WTC11 (cell line): ENCODE data around the gene RAB26. TPM values are rescaled to one million over a fixed set of nuclear protein-coding genes. Genes with fewer than 3 reads are reported as not detected.

Experiments used
- microRNA-seq: library from miRNA; unstranded; fragments of <30 nt; microRNA quantifications from one replicate; pipeline ENCODE4 v1.2.0, GENCODE V29; 2022; ENCODE audit warnings: borderline number of aligned reads
- total RNA-seq: library from RNA; stranded (reverse); gene quantifications from 3 replicates; pipeline ENCODE4 v1.2.3, GENCODE V29; 2021

The RAB26 gene
- total RNA-seq, 1 experiment from 2014 or later: 7.3 TPM

Small RNA genes lying within 50 kb of the gene (microRNA-seq; reads per million reads assigned to microRNA genes)
- gene MIR3180-5 (not detected), gene MIR4516 (not detected), gene MIR6511B1 (not detected)

Other genes with a start within 250 kb of the RAB26 start
- 0.41 to 1.0 TPM (median 0.50 TPM) in 3 replicates for gene HS3ST6, start 230.2 kb upstream of the RAB26 start, total RNA-seq
- 26.4 to 29.8 TPM (median 28.3 TPM) in 3 replicates for gene MSRB1, start 205.4 kb upstream of the RAB26 start, total RNA-seq
- 0.77 to 1.1 TPM (median 0.96 TPM) in 3 replicates for gene RPL3L, start 193.9 kb upstream of the RAB26 start, total RNA-seq
- 200 to 228 TPM (median 205 TPM) in 3 replicates for gene NDUFB10, start 189.1 kb upstream of the RAB26 start, total RNA-seq
- 4,395 to 4,767 TPM (median 4,632 TPM) in 3 replicates for gene RPS2, start 183.8 kb upstream of the RAB26 start, total RNA-seq
- gene RNF151, start 181.8 kb upstream of the RAB26 start, total RNA-seq: 0.31 TPM in 1 of 3 replicates, not detected in the others
- 67.6 to 73.4 TPM (median 71.3 TPM) in 3 replicates for gene TBL3, start 176.6 kb upstream of the RAB26 start, total RNA-seq
- 5.7 to 7.7 TPM (median 6.9 TPM) in 3 replicates for gene NOXO1, start 167.2 kb upstream of the RAB26 start, total RNA-seq
- gene GFER, start 164.4 kb upstream of the RAB26 start, total RNA-seq: 56.0 to 58.5 TPM (median 57.0 TPM) in 3 replicates
- gene SYNGR3, start 158.7 kb upstream of the RAB26 start, total RNA-seq: 41.5 to 53.5 TPM (median 51.2 TPM) in 3 replicates
- gene ZNF598, start 138.8 kb upstream of the RAB26 start, total RNA-seq: 53.9 to 66.4 TPM (median 55.5 TPM) in 3 replicates
- 15.2 to 28.6 TPM (median 22.0 TPM) in 3 replicates for gene NPW, start 128.8 kb upstream of the RAB26 start, total RNA-seq
- 23.3 to 31.1 TPM (median 28.0 TPM) in 3 replicates for gene NHERF2, start 121.7 kb upstream of the RAB26 start, total RNA-seq
- 90.5 to 93.4 TPM (median 93.3 TPM) in 3 replicates for gene NTHL1, start 100.8 kb upstream of the RAB26 start, total RNA-seq
- gene TSC2, start 100.6 kb upstream of the RAB26 start, total RNA-seq: 103 to 134 TPM (median 117 TPM) in 3 replicates
- 96.8 to 102 TPM (median 98.9 TPM) in 3 replicates for gene PKD1, start 12.7 kb upstream of the RAB26 start, total RNA-seq
- 148 to 159 TPM (median 152 TPM) in 3 replicates for gene TRAF7, start 7.2 kb downstream of the RAB26 start, total RNA-seq
- gene CASKIN1, start 48.0 kb downstream of the RAB26 start, total RNA-seq: 9.4 to 15.7 TPM (median 11.3 TPM) in 3 replicates
- gene MLST8, start 56.8 kb downstream of the RAB26 start, total RNA-seq: 71.6 to 76.1 TPM (median 75.9 TPM) in 3 replicates
- 12.5 to 15.2 TPM (median 13.6 TPM) in 3 replicates for gene BRICD5, start 62.2 kb downstream of the RAB26 start, total RNA-seq
- 38.4 to 40.1 TPM (median 39.5 TPM) in 3 replicates for gene PGP, start 66.2 kb downstream of the RAB26 start, total RNA-seq
- 27.2 to 34.4 TPM (median 27.8 TPM) in 3 replicates for gene E4F1, start 75.0 kb downstream of the RAB26 start, total RNA-seq
- gene DNASE1L2, start 87.8 kb downstream of the RAB26 start, total RNA-seq: 0.66 to 1.1 TPM (median 1.0 TPM) in 3 replicates
- 100 to 110 TPM (median 106 TPM) in 3 replicates for gene ECI1, start 103.0 kb downstream of the RAB26 start, total RNA-seq
- 331 to 333 TPM (median 333 TPM) in 3 replicates for gene RNPS1, start 119.5 kb downstream of the RAB26 start, total RNA-seq
- 12.1 to 16.8 TPM (median 15.9 TPM) in 3 replicates for gene ABCA3, start 192.1 kb downstream of the RAB26 start, total RNA-seq